Cortex of kidney (tissue), 1 donor: ENCODE measurements around the gene AHRR.
"Not testable (repeated sequence)": the region's sequence is repeated elsewhere in the genome, so short reads cannot be mapped to it uniquely, and the experiment has no call there.

Experiments used
- DNase-seq: peaks from one replicate; lab custom pipeline; 2025; lab: John Stamatoyannopoulos, UW

AHRR gene

DNA sequence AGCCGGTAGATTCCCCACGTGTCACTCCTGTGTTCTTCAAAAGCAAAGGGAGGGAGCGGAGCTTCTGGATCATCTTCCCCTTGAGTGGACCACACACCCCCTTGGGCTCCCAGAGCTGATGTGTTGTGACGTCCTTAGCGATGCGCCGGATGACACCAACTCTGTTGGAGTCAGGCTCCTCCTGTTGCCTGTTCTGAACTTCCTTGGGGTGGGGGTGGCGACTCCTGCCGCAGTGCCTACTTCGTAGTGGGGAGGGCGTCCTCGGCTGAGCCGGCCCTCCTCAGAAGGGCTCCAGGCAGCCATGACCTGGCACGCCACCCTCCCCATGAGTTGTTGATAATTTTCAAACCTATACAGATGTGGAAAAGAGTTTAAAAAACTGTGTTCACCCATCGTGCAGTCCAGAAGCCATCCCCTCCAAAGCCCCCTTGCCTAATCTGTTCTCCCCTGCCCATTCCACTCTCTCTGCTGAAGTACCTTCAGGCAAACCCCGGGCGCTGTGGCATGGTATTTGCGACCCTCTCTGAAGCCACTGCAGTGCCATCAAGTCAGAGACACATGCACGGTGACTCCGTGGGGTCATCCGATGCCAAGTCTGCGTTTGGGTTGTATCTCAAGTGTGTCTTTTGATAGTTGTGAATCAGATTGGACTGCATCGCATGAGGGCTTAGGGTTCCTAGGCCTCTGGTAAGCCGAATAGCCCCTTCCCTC lies 138.2 kb downstream of the AHRR start:
- no peak for DNase-seq

DNA sequence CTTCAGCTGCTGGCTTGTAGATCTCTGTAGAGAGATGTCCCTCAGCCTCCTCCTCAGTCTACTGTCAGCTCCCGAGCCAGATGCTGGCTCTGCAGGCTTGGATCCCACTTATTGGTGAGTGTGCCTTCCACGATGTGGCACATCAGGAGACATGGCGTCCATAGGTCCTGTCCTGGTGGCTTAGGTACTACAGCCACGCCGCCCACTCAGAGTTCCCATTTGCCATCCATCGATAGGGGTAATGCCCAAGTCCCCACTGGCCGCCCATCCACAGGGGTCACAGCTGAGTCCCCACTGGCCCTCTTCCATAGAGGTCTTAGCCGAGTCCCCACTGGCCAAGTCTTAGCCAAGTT lies 138.7 kb downstream of the AHRR start:
- DNase-seq = no peak

- no peak for DNase-seq
Observed at GRCh38 chr5:462051-462481, 140.6 kb downstream of the AHRR start.

DNA sequence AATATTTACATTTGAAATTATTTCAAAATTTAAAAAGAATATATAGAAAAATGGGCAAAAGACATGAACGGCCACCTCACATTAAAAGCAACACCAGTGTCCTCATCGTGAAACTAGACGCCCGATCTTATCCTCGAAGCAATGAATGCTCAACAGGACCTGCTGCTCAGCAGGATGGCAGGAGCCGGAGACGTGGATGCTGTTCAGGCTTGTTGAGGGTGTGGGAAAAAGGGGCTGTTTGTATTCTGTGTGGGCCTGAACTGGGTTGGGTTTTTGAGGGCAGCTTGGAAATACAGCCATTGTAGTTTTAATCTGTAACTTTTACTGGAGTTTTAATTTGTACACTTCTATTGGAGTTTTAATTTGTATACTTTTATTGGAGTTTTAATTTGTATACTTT lies 141.8 kb downstream of the AHRR start:
- no peak for DNase-seq

DNA sequence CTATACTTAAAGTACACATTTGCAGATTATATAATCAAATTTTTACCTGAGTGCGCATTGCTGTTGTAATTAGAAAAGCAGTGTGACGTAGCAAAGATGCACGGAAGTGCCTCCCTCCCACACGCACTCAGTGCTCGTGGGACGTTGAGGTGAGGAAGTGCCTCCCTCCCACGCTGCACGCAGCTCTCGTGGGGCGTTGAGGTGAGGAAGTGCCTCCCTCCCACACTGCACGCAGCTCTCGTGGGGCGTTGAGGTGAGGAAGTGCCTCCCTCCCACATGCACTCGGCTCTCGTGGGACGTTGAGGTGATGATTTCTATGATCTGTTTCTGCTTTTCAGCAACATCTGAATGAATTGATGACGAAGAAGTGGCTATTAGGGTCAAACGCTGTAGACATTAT lies 142.4 kb downstream of the AHRR start:
- no peak for DNase-seq

DNA sequence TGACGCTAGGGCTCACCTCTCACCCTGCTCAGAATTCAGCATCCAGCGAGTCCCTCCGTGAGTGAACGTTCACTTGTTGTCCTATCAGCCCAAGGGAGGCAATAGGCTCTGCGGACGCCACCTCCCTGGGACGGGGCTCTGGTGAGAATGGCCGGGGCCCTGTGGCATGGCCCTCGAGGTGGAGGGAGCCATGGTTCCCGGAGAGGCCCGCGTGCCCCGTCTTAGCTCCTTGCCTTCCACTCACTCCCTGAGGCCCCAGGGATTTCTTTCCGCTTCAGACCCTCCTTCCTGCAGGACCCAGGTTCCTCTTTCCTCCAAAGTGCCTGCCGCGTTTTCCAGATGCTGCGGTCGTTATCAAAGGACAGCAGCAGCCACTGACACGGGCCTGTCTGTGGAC lies 142.9 kb downstream of the AHRR start:
- DNase-seq = no peak

DNA sequence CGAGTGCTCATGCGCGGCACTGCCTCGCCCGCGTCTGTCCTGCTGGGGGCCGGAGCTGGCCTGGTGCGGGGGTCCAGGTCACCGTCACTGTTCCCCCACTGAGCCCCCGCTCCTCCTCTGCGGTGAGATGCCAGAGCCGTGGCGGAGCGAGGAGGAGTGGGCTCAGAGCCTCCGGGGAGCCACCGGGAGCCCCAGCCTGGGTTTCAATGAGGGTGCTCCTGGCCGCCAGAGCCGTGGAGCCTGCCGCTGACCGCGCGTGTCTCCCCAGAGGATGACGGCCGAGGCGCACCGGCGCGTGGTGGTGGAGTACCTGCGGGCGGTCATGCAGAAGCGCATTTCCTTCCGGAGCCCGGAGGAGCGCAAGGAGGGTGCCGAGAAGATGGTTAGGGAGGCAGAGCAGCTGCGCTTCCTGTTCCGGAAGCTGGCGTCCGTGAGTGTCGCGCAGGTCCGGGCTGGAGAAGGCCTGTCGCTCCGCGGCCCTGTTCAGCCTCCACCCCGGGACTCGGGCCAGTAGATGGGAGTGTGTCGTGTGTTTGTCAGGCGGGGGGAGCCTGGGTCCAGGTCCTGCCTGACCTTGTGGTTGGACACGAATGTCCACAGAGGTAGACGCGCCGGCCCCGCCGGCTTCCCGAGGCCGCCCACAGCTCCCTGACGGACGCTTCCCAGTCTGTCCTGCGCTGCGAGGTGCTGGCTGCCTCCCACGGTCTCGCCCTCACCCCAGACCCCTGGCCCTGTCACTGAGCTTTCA lies 143.5 kb downstream of the AHRR start:
- no peak for DNase-seq

GRCh38 chr5:465591-466403 lies 144.3 kb downstream of the AHRR start:
- no peak for DNase-seq

DNA sequence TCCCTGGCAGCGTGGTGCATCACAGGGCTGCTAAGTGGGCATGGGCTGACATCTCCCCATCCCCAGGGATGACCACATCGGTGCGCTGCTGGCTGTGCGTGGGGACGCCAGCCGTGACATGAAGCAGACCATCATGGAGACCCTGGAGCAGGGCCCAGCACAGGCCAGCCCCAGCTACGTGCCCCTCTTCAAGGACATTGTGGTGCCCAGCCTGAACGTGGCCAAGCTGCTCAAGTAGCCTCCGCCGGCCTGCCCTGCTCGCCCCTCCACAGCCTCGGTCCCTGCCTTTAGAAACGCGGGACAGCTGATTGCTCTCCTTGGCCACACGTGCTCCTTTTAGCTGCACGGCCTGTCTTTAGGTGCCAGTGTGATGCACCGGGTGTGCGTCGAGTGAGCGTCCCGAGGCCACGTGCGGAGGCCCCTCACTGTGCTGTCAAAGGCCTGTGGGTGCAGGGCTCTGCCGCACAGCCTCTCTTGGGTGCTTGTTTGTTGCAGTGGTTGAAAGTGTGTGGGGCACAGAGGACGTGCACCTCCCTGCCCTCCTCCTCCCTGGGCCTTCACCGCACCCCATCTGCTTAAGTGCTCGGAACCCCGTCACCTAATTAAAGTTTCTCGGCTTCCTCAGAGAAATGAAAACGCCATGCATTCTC lies 145.3 kb downstream of the AHRR start:
- DNase-seq = no peak

DNA sequence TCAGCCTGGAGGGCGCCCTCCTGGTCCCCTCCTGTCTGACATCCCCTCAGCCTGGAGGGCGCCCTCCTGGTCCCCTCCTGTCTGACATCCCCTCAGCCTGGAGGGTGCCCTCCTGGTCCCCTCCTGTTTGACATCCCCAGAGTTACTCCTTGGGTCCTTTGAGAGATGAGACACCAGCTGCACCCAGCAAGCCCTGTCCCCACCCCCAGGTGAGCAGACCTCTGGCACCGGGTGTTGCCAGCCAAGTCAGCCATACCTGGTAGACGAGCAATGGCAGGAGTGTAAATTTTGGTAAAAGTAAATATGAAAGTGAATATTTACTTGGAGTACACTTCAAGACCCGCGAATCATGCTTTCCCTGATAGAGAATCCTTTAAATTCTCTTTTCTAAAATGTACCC lies 146.9 kb downstream of the AHRR start:
- no peak for DNase-seq

DNA sequence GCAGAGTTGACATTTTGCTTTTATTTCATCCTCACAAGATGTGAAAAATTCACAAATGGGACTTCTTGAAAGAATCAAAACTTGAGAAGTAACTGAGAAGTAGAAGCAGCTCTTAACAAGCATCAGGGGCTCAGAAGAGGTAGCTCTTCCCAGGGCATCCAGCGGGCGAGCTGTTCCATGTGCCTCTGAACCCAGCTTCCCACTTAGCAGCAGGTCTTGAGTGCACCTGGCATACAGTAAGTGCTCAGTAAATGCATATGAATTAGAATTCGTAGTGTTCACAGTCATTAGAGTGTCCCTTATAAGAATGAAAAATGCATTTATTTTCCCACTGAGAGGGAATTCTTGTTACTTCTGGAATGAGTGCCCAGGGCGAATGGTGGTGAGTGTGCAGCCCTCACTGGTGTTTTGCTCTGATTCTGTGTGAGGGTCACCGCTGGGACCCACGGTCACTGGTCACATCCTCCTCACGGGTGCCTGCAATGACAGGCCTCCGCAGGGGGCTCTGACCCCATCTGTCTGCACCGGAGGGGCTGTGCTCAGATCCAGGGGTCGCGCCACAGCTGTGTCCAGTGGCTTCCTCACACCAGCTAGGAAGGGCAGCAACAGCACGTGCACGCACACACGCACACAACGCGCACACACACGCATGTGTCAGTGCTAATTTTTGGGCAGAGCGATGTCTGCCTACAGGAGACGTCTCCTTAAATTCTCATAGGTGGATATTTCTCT lies 148.4 kb downstream of the AHRR start:
- DNase-seq = no peak

DNA sequence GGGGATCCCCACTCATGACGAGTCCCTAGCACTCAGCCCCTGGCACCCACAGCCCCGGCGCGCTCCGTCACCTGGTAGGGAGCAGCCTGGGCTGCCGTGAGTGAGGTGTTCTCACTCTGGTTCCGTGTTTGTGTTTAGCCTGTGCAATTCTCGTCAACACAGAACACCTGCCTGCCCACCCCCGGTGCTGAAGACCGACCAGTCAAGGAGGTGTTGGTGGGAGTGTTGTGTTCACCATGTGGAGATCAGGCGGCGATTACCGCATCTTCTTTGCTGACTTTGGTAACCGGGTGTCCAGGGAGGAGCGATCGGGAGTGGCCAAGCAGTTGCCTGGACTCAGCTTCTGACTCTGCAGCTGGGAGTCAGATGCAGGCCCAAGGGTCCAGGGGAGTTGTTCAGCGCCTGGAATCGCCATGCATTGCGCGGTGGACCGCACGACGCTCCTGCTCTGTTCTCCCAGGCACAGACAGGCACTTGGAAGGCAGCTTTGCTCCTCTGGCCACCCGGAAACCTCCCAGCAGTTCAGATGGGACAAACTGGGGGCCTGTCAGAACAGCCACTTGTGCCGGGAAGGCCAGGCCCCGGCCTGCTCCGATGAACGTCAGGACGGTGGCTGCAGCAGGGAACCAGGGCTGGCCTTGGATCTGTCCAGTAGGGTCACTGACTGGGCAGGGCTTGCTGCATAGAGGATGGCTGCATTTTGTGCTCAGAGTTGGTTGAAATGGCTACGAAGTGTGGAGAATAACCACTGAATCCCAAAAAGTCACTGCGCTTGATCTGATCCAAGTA lies 149.6 kb downstream of the AHRR start:
- no peak for DNase-seq

- DNase-seq = no peak
Observed at GRCh38 chr5:471750-472058, 150.2 kb downstream of the AHRR start.

DNA sequence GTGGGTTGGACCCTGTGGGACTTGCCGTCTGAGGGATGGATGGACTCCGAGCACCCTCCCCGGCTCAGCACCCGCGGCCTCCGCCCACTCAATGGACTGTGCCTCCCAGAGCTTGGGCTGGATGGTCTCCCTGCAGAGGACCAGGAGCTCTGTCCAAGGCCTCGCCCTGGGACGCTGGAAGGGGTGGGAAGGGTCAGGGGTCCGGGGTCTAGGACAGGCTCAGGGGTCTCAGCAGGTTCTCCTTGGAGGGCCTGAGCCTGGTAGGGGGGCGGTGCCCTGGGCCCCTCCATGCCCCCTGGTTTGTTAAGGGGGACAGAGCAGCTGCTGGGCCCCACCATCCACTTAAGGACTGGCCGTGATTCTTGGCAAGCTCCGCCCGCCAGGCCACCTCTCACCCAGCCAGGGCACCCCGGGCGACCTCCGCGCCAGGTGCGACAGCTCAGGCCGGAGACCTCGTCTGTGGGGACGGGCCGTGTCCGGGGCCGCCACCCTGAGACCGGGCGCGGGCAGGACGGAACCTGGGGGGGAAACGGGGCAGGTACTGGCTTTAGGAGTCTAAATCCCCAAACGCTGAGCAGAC lies 150.7 kb downstream of the AHRR start:
- no peak for DNase-seq

GRCh38 chr5:472656-473550 lies 151.4 kb downstream of the AHRR start:
- no peak for DNase-seq

GRCh38 chr5:473551-474192 lies 152.2 kb downstream of the AHRR start:
- no peak for DNase-seq

- DNase-seq = not testable (repeated sequence)
Observed at GRCh38 chr5:474232-474839, 152.8 kb downstream of the AHRR start.

GRCh38 chr5:474840-475661 lies 153.5 kb downstream of the AHRR start:
- no peak for DNase-seq
